Activated CD4-positive, alpha-beta T cell treated with anti-CD3 and anti-CD28 coated beads for 36 hours (primary cell): Measurements from ENCODE around the gene SLC15A1. TPM values are rescaled to one million over a fixed set of nuclear protein-coding genes. Genes with fewer than 3 reads are reported as not detected.

Experiments used
- ATAC-seq: fragments of 200-7000 bp; cut with Tn5 transposase; one replicate; pipeline ENCODE4 v1.10.0; 2021; ENCODE audit warnings: mild to moderate bottlenecking, moderate library complexity
- CTCF ChIA-PET: fragments of 350-600 bp; sonication (Branson Sonifier 250); formaldehyde crosslinking; loops from one replicate; lab custom pipeline; 2021; ENCODE audit warnings: antibody characterized with exemption; lab: Charles Lee
- POLR2A ChIA-PET: fragments of 350-600 bp; sonication (Branson Sonifier 250); formaldehyde crosslinking; loops from one replicate; lab custom pipeline; 2021; ENCODE audit warnings: antibody characterized with exemption, inconsistent platforms; lab: Charles Lee
- DNase-seq: peaks from one replicate; pipeline ENCODE4 v3.0.0-alpha.2; 2020
- H3K27ac Mint-ChIP-seq: one replicate; pipeline ENCODE4 v1.8.0; 2021; ENCODE audit warnings: mixed read lengths
- H3K27me3 Mint-ChIP-seq: one replicate; pipeline ENCODE4 v1.8.0; 2021; ENCODE audit warnings: mixed read lengths
- H3K36me3 Mint-ChIP-seq: one replicate; pipeline ENCODE4 v1.8.0; 2021; ENCODE audit warnings: low read depth, mixed read lengths
- H3K4me1 Mint-ChIP-seq: one replicate; pipeline ENCODE4 v1.8.0; 2021; ENCODE audit warnings: mixed read lengths
- H3K4me3 Mint-ChIP-seq: one replicate; pipeline ENCODE4 v1.8.0; 2021; ENCODE audit warnings: mild to moderate bottlenecking, moderate library complexity, mixed read lengths
- H3K9me3 Mint-ChIP-seq: one replicate; pipeline ENCODE4 v1.8.0; 2021; ENCODE audit warnings: low read depth, mixed read lengths
- intact Hi-C, 2 experiments: fragments of 100-400 bp; cut with DNase I in 1 of 2; cut with micrococcal nuclease in 1 of 2; formaldehyde crosslinking; loops; one replicate each; pipeline versions ENCODE4 v1.14.2 to v1.15.1; 2022 to 2024; cut with DNase I, micrococcal nuclease
- total RNA-seq, 2 experiments: library from RNA; stranded (reverse); gene quantifications; one replicate each; pipeline ENCODE4 v1.2.3, GENCODE V29; 2021

Gene SLC15A1
- total RNA-seq, 2 experiments from 2014 or later = not detected

GRCh38 chr13:98675066-98675465 is 77.4 kb downstream of the SLC15A1 start:
- DNase-seq = no peak
- CTCF ChIA-PET = no interaction called here
- Mint-ChIP-seq H3K4me1 (no peaks in the 10 kb centered on the region), H3K36me3 (no peaks in the 10 kb centered on the region), H3K9me3 (no peaks in the 10 kb centered on the region), H3K27ac (no peak overlapping the region), H3K4me3 (no peak overlapping the region), H3K27me3 (no peaks in the 10 kb centered on the region)
- POLR2A ChIA-PET = no interaction called here
- intact Hi-C loops = loop anchor here in 1 of 2 experiments (10.0 kb wide), 2 partner anchors 650 to 820 kb away; no protein-coding TSS in a partner anchor
- ATAC-seq = no peak

GRCh38 chr13:98672947-98673613 is 79.4 kb downstream of the SLC15A1 start:
- intact Hi-C loops = loop anchor here (1.0 to 10.0 kb wide), 8 partner anchors 169 to 818 kb away; partner anchors contain the start of gene FARP1 (in 1 of the 2)
- CTCF ChIA-PET = interaction anchor here (0.6 to 4.8 kb wide), 22 partner anchors 8 to 817 kb away, joined by 3 to 48 read pairs (median 4); no protein-coding TSS in a partner anchor
- Mint-ChIP-seq H3K27me3 (peaks cover 5% of the 10 kb centered on the region), H3K27ac (no peak overlapping the region), H3K36me3 (no peaks in the 10 kb centered on the region), H3K4me1 (no peaks in the 10 kb centered on the region), H3K4me3 (no peak overlapping the region), H3K9me3 (no peaks in the 10 kb centered on the region)
- ATAC-seq (peak; percentile 69), DNase-seq (peak; percentile 66)
- POLR2A ChIA-PET = no interaction called here

- Mint-ChIP-seq H3K9me3 (no peaks in the 10 kb centered on the region), H3K27me3 (peaks cover 7% of the 10 kb centered on the region)
- intact Hi-C loops = loop anchor here in 1 of 2 experiments (10.0 kb wide), 1 partner anchor 387 kb away; no protein-coding TSS in a partner anchor
Measured at GRCh38 chr13:98668155-98668554, 84.3 kb downstream of the SLC15A1 start.

GRCh38 chr13:98665638-98665995 is 86.9 kb downstream of the SLC15A1 start:
- Mint-ChIP-seq H3K36me3 (no peaks in the 10 kb centered on the region), H3K4me1 (peaks cover 16% of the 10 kb centered on the region), H3K27me3 (peaks cover 7% of the 10 kb centered on the region), H3K4me3 (no peak overlapping the region), H3K27ac (no peak overlapping the region), H3K9me3 (no peaks in the 10 kb centered on the region)
- CTCF ChIA-PET = interaction anchor here (0.6 to 2.3 kb wide), 6 partner anchors 8 to 219 kb away, joined by 3 to 16 read pairs (median 5); no protein-coding TSS in a partner anchor
- intact Hi-C loops = loop anchor here in 1 of 2 experiments (10.0 kb wide), 1 partner anchor 389 kb away; no protein-coding TSS in a partner anchor
- POLR2A ChIA-PET = no interaction called here
- ATAC-seq (no peak), DNase-seq (no peak)

More at GRCh38 chr13:98668155-98668554, 84.3 kb downstream of the SLC15A1 start:
- H3K27ac Mint-ChIP-seq = no peak overlapping the region
- ATAC-seq (no peak), DNase-seq (no peak)
- H3K4me1 Mint-ChIP-seq = peaks cover 16% of the 10 kb centered on the region
- ChIA-PET POLR2A (no interaction called here), CTCF (interaction anchor here (0.6 to 2.4 kb wide), 5 partner anchors 13 to 254 kb away, joined by 3 to 13 read pairs (median 4); no protein-coding TSS in a partner anchor)
- H3K4me3 Mint-ChIP-seq = no peak overlapping the region
- no peaks in the 10 kb centered on the region for H3K36me3 Mint-ChIP-seq

GRCh38 chr13:98664924-98665637 is 87.4 kb downstream of the SLC15A1 start:
- ChIA-PET CTCF (interaction anchor here (0.6 to 2.3 kb wide), 7 partner anchors 8 to 219 kb away, joined by 3 to 16 read pairs (median 4); no protein-coding TSS in a partner anchor), POLR2A (no interaction called here)
- intact Hi-C loops = loop anchor here (1.0 to 10.0 kb wide), 7 partner anchors 69 to 390 kb away; no protein-coding TSS in a partner anchor

GRCh38 chr13:98664510-98664909 is 88.0 kb downstream of the SLC15A1 start:
- DNase-seq (no peak), ATAC-seq (peak; percentile 2)
- ChIA-PET CTCF (interaction anchor here (1.2 to 2.3 kb wide), 5 partner anchors 9 to 218 kb away, joined by 3 to 16 read pairs (median 6); no protein-coding TSS in a partner anchor), POLR2A (no interaction called here)
- Mint-ChIP-seq H3K36me3 (no peaks in the 10 kb centered on the region), H3K9me3 (no peaks in the 10 kb centered on the region), H3K27ac (peak overlapping the region; percentile 35), H3K4me1 (peaks cover 16% of the 10 kb centered on the region), H3K27me3 (peaks cover 7% of the 10 kb centered on the region), H3K4me3 (no peak overlapping the region)
- intact Hi-C loops = loop anchor here (1.0 to 10.0 kb wide), 7 partner anchors 68 to 390 kb away; no protein-coding TSS in a partner anchor

More at GRCh38 chr13:98664924-98665637, 87.4 kb downstream of the SLC15A1 start:
- no peak for DNase-seq
- no peaks in the 10 kb centered on the region for H3K36me3 Mint-ChIP-seq
- peaks cover 7% of the 10 kb centered on the region for H3K27me3 Mint-ChIP-seq
- peaks cover 16% of the 10 kb centered on the region for H3K4me1 Mint-ChIP-seq
- ATAC-seq = no peak
- H3K9me3 Mint-ChIP-seq = no peaks in the 10 kb centered on the region
- H3K4me3 Mint-ChIP-seq = no peak overlapping the region
- H3K27ac Mint-ChIP-seq = peak overlapping the region; percentile 35

GRCh38 chr13:98664047-98664446 is 88.4 kb downstream of the SLC15A1 start:
- ChIA-PET POLR2A (no interaction called here), CTCF (interaction anchor here (1.2 to 1.8 kb wide), 2 partner anchors 9 to 159 kb away, joined by 3 to 6 read pairs; no protein-coding TSS in a partner anchor)
- no peaks in the 10 kb centered on the region for H3K36me3 Mint-ChIP-seq
- no peaks in the 10 kb centered on the region for H3K9me3 Mint-ChIP-seq
- H3K4me3 Mint-ChIP-seq = peak overlapping the region; percentile 2
- H3K27ac Mint-ChIP-seq = peak overlapping the region; percentile 81
- peaks cover 16% of the 10 kb centered on the region for H3K4me1 Mint-ChIP-seq
- peak; percentile 99 for ATAC-seq
- peaks cover 5% of the 10 kb centered on the region for H3K27me3 Mint-ChIP-seq
- intact Hi-C loops = loop anchor here (1.0 to 10.0 kb wide), 7 partner anchors 68 to 391 kb away; no protein-coding TSS in a partner anchor
- DNase-seq = peak; percentile 88

GRCh38 chr13:98658131-98658530 is 94.3 kb downstream of the SLC15A1 start:
- no peak overlapping the region for H3K27ac Mint-ChIP-seq
- intact Hi-C loops = no loop called here
- POLR2A ChIA-PET = no interaction called here
- ATAC-seq (no peak), DNase-seq (no peak)
- H3K36me3 Mint-ChIP-seq = no peaks in the 10 kb centered on the region
- CTCF ChIA-PET = no interaction called here
- peaks cover 2% of the 10 kb centered on the region for H3K4me1 Mint-ChIP-seq
- H3K4me3 Mint-ChIP-seq = no peak overlapping the region
- H3K27me3 Mint-ChIP-seq = peaks cover 2% of the 10 kb centered on the region
- H3K9me3 Mint-ChIP-seq = no peaks in the 10 kb centered on the region

GRCh38 chr13:98657506-98658085 is 94.9 kb downstream of the SLC15A1 start:
- no peak overlapping the region for H3K4me3 Mint-ChIP-seq
- no peak overlapping the region for H3K27ac Mint-ChIP-seq
- no peaks in the 10 kb centered on the region for H3K9me3 Mint-ChIP-seq
- H3K27me3 Mint-ChIP-seq = peaks cover 2% of the 10 kb centered on the region
- H3K4me1 Mint-ChIP-seq = peaks cover 2% of the 10 kb centered on the region
- H3K36me3 Mint-ChIP-seq = no peaks in the 10 kb centered on the region
- CTCF ChIA-PET = interaction anchor here (0.8 kb wide), 1 partner anchor 215 kb away, joined by 3 read pairs; no protein-coding TSS in a partner anchor
- intact Hi-C loops = no loop called here
- ATAC-seq = no peak
- DNase-seq = no peak
- POLR2A ChIA-PET = no interaction called here

- intact Hi-C loops = no loop called here
- CTCF ChIA-PET = interaction anchor here (0.6 to 7.7 kb wide), 5 partner anchors 12 to 210 kb away, joined by 3 to 103 read pairs (median 3); no protein-coding TSS in a partner anchor
- DNase-seq (no peak), ATAC-seq (no peak)
- no peaks in the 10 kb centered on the region for H3K36me3 Mint-ChIP-seq
- no peaks in the 10 kb centered on the region for H3K9me3 Mint-ChIP-seq
- H3K27me3 Mint-ChIP-seq = peaks cover 2% of the 10 kb centered on the region
- peaks cover 2% of the 10 kb centered on the region for H3K4me1 Mint-ChIP-seq
- H3K4me3 Mint-ChIP-seq = no peak overlapping the region
- POLR2A ChIA-PET = no interaction called here
- no peak overlapping the region for H3K27ac Mint-ChIP-seq
Measured at GRCh38 chr13:98656223-98656622, 96.2 kb downstream of the SLC15A1 start.
